HG03520 (cell line): ENCODE results near the gene PRIM2.
"Not testable (repeated sequence)": the region's sequence is repeated elsewhere in the genome, so short reads cannot be mapped to it uniquely, and the experiment has no call there.

Experiments
- ATAC-seq: cut with Tn5 transposase; IDR thresholded peaks from one replicate; pipeline ENCODE4 v1.9.1; 2021; ENCODE audit warnings: mild to moderate bottlenecking, moderate library complexity; ENCODE audit not compliant: unreplicated experiment

The PRIM2 gene

DNA sequence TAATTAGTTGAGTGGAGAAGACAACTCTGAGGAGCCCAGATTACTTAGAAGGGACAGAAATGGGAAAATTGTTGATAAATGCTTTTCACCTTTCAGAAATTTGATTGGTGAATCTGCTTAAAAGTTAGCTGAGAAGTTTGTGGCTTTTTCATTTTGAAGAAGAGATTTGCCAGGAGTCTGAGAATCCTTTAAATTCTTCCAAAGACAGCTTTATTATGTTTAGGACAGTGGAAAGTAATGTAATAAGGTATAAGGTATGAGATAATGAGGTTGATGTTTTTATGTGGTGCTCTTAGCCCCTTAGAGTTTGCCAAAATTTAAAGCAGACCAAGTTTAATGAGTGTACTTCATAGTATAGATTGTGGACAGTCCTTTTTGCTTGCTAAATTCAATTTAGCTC, 42.3 kb downstream of the PRIM2 start:
- ATAC-seq, result not testable (repeated sequence)

DNA sequence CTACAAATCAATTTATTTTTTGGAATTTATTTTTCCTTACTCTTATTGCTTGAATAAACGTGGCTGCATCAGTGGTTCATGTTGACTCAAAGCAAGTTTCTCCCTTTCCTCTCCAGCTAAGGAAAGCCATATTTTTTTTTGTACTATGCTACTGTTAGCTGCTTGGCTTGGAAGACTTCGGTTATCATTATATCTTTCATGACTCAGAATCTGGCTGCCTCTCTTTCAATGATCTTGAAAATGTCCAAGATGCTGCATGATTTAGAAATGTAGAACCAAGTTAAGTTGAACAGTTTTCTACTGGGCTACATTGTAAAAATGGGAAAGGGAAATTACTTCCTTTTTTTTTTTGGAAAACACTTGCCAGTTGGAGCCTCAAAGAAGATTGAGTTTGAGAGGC, 44.9 kb downstream of the PRIM2 start:
- not testable (repeated sequence) for ATAC-seq

DNA sequence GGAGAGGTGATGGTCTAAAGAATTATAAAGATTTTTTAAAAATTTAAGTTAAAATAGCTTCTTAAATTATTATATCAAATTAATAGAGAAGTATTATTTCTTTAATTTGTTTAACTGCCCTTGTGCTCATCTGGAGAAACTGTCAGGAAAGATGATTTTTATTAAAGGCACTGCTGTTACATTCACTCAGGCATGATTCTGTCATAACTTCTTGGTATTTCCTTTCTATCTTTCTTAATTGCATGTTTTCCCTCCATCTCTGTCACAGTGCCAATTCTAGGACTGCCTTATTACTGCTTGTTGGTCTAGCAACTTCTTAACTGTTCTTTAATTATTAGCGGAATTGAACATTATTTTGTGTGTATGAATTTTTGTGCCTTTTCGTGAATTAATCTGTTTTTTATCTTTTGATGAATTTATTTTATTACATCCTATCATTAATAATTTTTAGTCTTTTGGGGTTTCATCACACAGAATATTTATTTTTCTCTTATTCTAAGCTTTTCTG, 47.7 kb downstream of the PRIM2 start:
- ATAC-seq, result not testable (repeated sequence)

DNA sequence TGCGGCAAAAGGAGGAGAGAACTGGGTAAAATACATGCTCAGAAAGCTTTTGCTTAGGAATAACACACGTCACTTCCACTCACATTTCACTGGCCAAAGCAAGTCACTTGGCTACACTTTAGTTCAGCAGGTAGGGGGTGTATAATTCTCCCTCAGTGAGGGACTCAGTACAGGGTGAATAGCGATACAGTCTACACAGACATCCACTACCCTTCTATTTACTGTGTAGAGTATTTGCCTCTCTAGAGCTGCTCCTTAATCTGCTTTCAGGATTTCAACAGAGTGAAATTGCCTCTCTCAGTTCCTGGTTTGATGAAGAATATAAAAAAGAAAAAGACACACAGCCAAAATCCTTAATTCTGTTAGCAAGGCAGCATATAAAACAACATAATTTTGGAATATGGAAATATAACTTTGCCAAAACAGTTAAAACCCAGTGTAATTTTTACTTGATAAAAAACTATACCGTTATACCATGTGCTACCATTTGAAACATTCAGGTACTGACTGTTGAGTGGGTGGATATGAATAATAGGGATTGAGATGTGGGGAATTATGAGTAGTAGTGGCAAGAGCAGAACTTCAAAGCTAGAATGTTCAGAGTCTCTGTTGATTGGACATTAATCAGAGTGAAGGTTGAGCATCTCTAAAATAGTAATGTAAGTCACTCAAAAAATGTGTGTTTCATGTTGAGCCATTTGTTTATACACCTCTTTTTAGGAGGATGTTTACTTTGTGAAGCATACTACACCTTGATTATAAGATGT, 51.7 kb downstream of the PRIM2 start:
- not testable (repeated sequence) for ATAC-seq

DNA sequence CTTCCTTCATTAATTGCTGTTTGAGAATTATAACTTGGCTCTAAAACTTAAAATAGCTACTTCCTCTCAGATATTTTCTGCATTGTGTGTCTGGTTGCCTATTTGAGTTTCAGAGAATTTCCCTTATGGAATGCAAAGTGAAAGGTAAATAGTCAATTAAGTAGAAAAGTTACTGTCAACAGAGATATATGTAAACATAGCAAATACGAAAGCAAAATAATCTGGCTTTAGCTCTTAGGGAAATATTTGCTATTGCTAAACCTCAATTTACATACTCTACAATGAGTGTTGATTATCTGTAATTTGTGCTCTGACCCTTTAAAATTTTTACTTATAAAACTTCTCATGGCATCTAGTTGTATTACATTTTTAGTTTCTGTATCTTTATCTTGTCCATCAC, 54.3 kb downstream of the PRIM2 start:
- ATAC-seq, result not testable (repeated sequence)

DNA sequence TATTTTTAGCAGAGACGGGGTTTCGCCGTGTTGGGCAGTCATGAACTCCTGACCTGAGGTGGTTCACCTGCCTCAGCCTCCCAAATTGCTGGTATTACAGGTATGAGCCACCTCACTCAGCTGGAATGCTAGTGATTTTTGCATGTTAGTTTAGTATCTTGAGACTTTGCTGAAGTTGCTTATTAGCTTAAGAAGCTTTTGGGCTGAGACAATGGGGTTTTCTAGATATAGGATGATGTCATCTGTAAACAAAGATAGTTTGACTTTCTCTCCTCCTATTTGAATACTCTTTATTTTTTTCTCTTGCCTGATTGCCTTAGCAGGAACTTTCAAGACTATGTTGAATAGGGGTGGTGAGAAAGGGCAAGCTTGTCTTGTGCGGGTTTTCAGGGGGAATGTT, 57.3 kb downstream of the PRIM2 start:
- not testable (repeated sequence) for ATAC-seq

DNA sequence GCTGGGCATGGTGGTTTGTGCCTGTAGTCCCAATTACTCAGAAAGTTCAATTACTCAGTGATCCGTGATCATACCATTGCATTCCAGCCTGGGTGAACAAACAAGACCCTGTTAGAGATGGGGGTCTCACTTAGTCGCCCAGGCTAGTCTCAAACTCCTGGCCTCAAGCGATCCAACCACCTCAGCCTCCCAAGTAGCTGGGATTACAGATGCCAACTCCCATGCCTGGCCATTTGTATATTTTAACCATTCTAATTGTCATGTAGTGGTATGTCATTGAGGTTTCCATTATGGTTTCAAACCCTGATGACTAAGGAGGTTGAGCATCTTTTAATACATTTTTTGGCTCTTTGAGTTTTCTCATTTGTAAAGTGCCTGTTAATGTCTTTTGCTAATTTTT, 58.7 kb downstream of the PRIM2 start:
- ATAC-seq, result not testable (repeated sequence)

DNA sequence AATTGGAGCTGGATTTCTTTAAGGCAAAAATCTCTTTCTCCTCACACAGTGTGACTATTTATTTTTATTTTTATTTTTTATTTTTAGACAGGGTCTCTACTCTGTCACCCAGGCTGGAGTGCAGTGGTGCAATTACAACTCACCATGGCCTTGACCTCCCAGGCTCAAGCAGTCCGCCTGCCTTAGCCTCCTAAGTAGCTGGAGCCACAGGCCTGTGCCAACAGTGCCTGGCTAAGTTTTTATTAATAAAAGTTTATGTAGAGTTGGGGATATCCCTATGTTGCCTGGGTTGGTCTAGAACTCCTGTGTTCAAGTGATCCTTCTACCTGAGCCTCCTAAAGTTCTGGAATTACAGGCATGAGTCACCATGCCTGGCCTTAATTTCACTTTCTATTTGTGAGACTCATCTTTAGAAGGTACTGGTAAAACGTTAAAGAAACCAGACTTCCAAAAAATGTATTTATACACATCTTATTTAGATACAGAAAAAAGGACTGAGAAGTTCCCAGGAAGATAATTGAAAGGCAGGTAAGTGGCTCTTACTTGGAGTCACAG, 71.7 kb downstream of the PRIM2 start:
- ATAC-seq, result not testable (repeated sequence)

DNA sequence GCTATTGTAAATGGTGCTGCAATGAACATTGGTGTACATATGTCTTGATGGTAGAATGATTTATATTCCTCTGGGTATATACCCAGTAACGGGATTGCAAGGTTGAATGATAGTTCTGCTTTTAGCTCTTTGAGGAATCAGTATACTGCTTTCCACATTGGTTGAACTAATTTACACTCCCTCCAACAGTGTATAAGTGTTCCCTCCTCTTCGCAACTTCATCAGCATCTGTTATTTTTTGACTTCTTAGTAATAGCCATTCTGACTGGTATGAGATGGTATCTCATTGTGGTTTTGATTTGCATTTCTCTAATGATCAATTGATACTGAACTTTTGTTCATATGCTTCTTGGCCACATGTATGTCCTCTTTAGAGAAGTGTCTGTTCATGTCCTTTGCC, 73.4 kb downstream of the PRIM2 start:
- not testable (repeated sequence) for ATAC-seq

DNA sequence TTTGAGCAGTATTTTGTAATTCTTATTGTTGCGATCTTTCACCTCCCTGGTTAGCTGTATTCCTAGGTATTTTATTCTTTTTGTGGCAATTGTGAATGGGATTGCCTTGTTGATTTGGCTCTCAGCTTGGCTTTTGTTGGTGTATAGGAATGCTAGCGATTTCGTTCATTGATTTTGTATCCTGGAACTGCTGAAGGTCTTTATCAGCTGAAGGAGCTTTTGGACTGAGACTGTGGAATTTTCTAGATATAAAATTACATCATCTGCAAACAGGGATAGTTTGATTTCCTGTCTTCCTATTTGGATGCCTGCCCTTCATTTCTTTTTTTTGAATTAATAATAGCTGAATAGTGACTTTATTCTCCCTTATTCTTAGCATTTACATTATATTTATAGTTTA, 74.6 kb downstream of the PRIM2 start:
- ATAC-seq, result not testable (repeated sequence)

DNA sequence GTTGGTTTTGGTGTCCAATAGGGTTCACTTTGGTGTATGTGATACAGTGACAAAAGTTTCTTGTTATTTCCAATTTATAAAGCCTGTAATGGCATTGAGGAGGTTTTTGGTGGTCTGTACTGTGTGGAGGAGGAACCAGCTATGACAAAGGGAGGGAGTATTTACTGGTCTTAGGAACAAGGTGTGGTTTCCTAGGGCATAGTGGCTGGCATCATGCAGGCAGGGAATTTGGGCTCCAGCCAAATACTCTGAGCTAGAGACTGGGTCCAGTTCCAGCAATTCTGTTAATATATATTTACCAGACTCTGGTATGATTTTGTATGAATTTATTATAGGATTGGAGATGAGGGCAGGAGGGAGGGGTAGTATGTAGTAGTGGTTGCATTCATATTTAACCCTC, 101.9 kb downstream of the PRIM2 start:
- ATAC-seq, result not testable (repeated sequence)

DNA sequence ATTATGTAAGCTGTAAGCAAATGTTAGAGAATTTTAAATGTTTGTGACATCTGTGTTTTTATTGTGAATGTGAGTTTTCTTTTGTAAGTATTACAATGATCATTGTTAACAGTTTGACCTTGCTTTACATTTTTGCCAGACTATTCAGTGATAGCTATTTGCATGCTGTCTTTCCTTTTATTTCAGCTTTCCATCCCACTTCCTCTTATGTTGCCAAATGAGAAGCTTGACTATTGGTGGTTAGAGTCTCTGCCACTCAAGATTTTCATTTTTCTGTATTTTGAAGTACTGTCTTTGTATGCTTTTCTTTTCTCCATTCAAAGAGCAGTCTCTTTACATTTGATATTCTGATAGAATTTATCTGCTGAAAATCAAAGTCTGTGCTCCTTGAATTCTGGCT, 104.1 kb downstream of the PRIM2 start:
- ATAC-seq, result no peak

DNA sequence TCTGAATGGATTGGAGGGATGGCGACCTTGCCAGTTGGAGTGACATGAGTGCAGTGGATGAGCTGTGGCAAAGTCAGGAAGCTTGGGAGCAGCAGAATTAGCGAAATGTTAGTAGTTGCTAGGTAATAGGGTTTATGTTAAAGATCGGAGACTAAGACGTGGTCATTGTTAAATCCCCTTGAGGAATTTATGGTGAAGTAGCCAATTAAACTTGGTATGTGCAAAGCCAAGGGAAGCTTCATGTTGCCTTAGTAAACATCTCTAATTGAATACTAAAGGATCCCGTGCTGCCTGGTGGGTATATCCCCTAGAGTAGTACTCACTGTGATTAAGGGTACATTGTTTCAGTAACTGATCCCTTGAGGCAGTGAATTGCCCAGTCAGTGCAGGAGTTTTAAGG, 106.0 kb downstream of the PRIM2 start:
- ATAC-seq, result no peak

DNA sequence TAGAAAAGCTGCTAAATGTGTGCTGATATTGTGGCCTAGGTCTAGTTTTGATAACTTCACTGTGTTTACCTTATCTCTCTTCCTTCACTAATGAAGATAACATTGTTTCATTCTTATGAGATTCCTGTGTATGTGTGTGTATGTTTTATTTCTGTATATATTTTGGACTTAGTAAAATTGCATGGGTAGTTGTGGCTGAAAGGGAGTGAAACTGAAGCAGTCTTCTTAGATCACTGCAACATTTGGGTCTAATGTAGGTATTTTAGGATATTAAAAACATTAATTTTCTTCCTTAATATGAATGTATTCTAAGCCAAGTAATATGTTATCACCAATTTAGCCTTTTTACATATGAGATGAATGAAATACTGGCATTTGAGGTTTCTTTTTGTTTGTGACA, 114.3 kb downstream of the PRIM2 start:
- not testable (repeated sequence) for ATAC-seq

DNA sequence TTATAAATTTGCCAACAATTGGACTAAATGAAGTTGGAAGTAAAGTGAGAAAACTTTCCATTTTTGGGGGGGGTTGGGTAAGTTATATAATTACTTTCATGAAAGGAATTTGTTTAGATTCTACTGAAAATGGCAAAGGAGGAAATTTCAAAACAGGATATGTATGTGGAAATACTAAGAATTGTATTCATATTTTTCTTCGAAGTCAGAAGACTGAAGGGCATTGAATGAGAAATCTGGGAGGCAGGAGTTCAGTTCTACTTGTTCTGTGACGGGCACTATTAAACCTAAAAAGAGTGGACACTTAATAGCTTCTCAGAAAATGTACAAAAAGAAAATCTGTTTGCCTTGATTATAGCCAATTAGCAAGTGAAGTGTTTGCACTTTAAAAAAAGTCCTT, 114.7 kb downstream of the PRIM2 start:
- no peak for ATAC-seq

DNA sequence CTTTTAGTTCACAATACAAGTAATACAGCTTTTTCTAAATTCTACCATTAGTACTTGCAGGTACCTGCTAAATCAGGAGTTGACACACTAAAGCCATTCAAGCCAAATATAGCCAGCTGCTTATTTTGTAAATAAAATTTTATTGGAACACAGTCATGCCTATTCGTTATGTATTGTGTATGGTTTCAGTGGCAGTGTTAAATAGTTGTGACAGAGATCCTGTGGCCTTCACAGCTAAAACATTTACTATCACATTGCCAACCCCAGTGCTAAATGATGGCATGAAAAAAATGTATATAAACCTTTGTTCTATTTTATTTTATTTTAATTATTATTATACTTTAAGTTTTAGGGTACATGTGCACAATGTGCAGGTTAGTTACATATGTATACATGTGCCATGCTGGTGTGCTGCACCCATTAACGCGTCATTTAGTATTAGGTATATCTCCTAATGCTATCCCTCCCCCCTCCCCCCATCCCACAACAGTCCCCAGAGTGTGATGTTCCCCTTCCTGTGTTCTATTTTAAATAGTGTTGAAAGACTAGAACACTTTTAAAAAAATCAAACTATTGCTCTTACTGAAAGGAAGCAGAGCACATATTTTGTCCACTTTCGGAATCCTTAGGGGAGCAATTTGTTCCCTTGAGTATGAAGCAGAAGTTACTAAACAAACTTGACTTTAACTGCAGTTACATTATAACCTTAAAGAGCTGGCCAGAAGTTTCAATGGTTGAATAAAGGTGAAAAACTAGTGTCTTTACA, 115.7 kb downstream of the PRIM2 start:
- ATAC-seq, result no peak

DNA sequence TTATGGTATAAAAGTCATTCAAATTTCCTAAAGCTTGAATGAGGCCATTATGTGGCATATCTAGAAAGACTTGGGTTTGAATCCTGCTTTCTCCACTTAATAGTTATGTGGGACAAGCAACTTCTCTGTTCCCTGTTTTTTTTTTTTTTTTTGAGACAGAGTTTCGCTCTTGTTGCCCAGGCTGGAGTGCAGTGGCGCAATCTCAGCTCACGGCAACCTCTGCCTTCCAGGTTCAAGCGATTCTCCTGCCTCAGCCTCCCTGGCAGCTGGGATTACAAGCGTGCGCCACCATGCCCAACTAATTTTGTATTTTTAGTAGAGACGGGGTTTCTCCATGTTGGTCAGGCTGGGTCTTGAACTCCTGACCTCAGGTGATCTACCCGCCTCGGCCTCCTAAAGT, 116.4 kb downstream of the PRIM2 start:
- not testable (repeated sequence) for ATAC-seq

DNA sequence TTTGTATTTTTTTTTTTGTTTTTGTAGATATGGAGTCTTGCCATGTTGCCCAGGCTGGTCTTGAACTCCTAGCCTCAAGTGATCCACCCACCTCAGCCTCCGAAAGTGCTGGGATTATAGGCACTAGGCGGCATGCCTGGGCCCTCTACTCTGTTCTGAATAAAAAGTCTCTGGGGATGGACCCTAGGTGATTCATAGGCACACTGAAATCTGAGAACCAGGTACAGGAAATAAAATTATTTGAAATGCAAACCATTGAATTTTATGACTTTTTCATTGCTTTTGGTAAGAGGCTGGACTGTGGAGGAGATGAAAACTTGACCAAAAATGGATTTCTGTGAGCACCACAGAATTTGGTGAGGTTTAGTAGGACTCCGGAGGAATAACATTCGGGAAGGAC, 117.5 kb downstream of the PRIM2 start:
- ATAC-seq, result no peak

DNA sequence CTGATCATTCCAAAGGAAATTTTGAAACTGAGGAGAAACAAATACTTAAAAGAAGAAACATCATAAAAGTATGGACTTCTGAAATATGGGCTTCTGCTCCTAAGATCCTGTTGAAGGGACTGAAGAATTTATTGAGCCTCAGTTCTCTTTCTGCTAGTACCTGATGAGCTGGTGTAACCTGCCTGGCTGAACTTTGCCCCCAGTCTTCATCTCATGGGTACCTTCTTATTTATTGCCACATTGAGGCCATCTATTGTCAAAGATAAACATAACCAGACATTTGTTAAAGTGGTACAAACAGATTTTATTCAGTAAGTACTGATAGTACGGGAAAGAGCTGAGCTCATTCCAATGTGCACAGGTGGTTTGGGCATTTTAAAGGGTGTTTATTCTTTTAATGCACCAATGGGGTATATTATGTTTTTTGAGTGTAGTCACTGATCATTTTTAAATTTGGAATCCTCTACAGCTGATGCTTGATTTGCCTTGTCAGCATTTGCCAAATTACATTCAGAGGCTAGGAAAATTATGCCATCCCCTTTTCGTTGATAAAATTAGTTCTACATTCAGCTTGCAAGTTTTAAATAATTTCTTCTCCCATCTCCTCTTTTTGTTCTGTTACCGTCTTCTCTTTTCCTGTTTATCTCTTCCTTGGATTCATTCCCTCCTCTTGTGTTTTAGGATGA, 118.2 kb downstream of the PRIM2 start:
- no peak for ATAC-seq

DNA sequence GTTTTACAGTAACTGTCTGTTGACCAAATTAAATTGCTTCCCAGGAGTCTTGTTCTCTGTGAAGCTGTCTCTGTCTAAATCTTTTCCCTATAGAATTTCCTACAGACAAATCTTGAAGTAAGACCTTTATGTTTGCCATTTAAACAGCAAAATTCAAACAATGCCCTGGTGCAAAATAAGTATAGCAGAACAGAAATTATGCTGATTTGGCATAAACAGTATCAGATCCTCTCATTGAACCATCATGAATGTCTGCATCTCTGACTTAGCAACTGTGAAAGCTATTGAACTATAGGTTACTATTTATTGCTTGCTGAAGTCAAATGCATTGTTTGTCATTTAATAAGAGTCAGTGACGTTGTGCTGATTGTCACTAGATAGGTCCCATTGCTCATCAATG, 123.3 kb downstream of the PRIM2 start:
- not testable (repeated sequence) for ATAC-seq

DNA sequence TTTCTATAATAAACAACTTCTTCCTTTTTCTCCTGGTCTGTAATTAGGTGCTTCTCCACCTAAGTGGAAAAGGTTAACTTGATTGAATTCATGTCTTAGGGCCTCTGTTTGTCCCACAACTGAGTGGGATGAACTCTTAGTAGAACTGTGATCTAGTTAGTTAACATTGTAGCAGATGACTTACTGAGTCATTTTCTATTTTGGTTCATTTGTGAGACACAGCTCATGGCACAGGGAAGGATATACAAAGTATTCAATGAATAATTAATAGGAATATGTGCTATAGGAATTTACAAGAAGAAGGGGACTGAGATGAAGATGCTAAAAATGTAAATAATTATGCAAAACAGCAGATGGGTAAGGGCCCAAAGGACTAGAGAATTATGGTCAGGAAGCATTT, 124.7 kb downstream of the PRIM2 start:
- not testable (repeated sequence) for ATAC-seq
